Femur (tissue), 1 donor: Measurements from ENCODE around the gene MATN3.

ENCODE experiments used
- DNase-seq: peaks from one replicate; pipeline ENCODE4 v3.0.0-alpha.2; 2017

Gene MATN3

DNA sequence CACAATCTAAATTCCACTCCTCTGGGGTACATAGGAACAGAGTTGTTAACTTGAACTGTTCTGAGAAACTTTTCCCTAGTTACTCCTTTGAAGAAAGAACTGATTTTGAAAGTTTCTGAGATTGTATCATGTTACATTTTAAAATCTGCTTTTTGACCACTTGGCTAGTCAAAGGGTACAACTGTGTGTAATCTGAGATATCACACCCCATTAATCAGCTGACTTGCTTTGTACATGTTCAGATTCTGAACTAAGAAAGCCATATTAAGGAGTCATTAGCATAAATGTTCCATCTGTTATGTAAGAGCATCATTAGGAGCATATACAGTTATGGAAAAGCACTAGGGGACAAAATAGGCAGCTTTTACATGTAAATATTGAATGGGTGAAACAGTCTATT is 18.7 kb downstream of the MATN3 start:
- no peak for DNase-seq

DNA sequence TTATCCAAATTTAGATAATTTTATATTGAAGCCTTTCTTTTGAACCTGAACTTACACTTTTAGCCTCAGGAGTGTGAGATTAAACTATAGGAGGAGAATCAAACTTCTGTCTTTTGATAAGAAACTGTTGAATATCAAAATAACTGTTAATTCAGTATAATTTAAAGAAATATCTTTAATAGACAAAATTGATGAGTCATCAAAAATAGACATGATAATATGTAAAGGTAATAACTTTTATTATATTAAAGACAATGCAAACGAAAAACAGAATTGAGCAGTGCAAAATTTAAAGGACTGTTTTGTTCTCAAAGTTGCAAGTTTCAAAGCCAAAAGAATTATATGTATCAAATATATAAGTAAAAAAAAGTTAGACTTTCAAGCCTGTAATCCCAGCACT is 20.6 kb downstream of the MATN3 start:
- no peak for DNase-seq

DNA sequence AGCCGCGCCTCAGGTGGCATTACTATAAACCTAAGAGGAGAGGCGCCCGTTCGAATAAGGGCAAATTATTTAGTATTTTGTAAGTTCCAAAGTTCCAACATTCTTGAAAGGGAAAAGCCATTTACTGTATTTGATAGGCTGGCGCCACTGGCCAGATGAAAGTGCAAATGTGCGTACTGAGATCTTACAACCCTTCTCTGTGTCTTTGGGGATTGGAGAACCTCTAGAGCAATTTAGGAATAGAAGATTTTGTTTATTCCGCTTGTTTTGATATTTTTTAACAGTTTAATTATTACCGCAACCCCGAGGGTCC is 22.1 kb downstream of the MATN3 start:
- no peak for DNase-seq

DNA sequence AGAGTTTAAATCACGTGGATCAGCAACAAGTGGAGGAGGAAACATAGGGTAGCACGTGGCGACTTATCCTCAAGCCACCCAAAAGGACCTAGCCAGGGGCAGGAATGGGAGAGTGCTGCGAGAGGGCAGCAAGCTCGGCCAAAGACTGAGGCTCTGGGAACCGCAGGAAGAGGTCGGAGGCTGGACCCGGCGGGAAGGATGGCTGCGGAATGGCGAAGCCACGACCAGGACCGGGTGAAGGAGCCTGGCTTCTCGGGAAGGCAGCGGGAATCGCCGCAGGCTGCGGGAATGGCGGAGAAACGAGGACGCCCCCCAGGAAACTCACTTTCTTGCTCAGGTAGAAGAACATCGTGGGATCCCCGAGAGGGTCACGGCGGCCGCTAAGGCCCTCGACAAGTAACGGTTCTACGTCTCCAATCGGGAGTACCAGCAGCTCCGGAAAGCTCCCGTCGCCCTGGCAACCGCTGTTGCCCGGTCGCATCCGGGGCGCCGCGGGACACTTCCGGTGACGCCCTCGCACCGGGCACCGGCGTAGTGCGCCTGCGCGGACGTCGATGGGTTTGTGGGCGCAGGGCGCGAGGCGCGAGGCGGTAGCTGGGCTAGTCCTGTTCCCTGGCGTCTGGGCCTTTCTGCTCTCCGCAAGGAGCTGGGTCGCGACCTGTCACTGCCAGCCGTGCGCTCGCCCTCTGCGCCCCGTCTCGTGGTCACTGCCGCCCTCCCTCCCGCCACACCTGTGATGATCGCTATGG is 22.6 kb downstream of the MATN3 start, which contains the start of gene WDR35:
WDR35 (minus strand) TSS at position 439 of the 749 bp plus-strand sequence; CDS start at position 349, 90 bp downstream.
- DNase-seq: peak; percentile 90

DNA sequence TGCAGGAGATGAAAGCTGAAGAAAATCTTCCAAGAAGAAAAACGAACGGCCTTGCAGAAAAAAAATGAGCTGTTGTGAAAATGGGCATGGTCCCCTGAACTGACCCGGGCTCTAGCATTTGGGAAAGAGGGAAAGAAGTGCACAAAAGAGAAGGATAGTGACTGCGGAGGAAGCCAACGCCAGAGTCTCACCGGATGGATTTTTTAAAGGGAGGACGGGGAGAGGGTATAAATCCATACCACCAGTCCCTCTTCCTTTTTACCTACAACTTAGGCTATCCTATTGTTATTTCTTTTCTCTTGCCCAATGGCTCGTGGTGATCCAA is 23.2 kb downstream of the MATN3 start:
- DNase-seq: no peak

DNA sequence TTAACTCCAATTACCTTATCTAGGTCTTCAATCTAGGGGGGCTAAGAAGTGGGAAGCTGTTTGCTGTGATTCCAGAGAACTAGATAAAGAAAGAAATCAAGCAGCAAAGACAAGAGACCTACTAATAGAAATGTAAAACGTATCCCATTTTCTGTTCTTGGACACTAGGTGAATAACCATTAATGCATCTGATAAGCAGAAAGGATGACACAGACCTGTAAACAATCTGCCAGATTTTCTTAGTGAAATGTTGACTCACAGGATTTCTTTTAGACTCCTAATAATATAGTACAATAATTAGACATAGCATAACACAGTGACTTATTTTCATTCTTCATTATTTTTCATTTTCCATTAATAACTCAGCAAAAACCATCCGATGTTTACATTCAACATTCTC is 23.9 kb downstream of the MATN3 start:
- DNase-seq: no peak

DNA sequence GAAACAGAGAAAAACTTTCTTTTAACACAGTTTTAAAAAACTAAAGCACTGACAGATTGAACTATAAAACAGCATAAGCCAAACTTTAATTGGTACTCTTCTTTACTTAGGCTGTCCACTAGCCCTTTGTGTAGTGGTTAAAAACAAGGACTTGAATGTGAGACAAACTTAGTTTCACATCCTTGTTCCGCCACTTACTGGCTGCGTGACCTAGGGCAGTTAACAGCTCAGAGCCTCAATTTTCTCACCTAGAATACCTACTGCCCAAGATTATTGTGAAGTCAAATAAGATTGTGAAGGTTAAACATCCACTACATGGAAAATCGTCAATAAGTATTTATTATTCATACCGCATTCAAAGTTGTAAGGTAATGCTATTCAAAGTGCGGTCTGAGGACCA is 24.5 kb downstream of the MATN3 start:
- no peak for DNase-seq

DNA sequence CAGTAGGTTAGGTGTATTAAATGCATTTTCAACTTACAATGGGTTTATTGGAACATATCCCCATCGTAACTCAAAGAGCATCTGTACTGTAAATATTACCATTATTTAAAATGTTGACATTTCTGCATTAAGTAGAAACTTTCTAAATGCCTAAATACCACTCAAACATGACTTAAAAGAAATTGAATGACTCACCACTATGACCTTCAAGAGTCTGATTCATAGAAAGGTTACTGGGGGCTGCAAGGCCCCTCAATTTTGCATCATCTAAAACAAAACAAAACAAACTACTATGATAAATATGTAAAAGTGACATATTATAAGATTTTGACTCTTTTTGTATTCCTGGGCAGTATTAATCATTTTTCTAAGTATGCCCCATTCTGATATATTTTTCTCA is 30.2 kb downstream of the MATN3 start:
- DNase-seq: no peak

DNA sequence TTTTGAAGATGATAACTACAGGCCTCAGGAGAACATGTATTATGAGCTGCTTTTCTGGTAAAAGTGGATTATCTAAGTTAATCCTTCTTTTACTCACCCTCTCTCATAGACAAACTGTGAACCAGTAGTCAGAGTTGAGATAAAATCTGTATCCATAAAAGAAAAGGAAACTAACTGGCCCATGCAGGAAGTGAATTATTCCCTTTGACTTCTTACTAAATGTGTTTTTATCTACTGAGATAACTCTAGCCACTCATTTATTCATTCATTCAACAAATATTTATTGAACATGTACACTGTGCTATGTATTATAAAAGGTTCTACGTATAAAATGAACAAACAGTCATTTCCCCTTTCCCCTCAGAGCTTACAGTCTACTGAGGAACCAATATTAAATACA is 32.5 kb downstream of the MATN3 start:
- DNase-seq: no peak

DNA sequence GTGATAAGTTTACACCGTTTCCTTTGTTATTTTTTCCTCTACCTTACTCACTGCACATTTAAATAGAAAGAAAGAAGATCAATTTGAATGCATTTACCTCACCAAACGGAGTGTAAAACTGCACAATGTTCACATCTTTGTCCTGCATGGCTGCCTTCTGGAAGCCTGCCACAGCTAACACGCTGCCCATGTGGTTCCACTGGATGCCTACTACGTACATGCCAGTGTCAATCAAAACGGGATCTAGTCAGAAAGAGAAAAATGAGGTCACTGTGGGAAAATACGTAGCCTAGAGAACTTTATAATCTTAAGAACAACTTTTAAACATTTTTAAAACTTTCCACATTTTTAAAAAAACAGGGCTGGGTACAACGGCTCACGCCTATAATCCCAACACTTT is 39.0 kb downstream of the MATN3 start:
- no peak for DNase-seq

DNA sequence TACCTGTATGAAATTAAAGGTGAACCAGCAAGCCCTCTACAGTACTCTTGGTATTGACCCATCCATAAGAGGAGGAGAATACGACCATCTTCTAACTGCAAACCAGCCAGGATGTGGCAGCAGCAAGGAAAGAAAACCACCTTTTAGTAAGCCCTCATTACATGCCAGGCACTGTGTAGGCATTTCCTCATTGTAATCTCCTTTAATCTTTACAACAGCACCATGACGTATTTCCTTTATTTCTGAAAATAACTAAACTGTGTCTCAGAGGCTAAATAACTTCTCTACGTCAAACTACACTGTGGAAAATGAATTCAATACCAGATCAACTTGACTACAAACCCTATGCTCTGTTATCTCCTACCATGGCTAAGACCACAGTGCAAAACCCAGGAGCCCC is 40.8 kb downstream of the MATN3 start:
- DNase-seq: no peak

DNA sequence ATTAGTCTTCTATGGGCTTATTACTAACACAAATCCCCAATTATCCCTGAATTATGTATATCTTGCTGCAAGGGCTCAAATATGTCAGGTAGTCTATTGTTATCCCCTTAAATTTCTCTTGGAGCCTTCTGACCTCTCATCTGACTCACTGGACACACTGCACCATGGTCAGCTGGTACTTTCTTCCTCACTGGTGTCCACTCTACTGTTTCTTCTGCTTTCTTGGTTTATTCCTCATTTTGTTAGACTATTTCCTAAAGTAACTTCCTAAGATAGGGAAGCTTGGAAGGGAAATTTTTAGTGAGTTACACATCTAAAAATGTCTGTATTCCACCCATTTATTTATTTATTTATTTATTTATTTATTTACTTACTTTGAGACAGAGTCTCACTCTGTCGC is 49.1 kb downstream of the MATN3 start:
- no peak for DNase-seq

DNA sequence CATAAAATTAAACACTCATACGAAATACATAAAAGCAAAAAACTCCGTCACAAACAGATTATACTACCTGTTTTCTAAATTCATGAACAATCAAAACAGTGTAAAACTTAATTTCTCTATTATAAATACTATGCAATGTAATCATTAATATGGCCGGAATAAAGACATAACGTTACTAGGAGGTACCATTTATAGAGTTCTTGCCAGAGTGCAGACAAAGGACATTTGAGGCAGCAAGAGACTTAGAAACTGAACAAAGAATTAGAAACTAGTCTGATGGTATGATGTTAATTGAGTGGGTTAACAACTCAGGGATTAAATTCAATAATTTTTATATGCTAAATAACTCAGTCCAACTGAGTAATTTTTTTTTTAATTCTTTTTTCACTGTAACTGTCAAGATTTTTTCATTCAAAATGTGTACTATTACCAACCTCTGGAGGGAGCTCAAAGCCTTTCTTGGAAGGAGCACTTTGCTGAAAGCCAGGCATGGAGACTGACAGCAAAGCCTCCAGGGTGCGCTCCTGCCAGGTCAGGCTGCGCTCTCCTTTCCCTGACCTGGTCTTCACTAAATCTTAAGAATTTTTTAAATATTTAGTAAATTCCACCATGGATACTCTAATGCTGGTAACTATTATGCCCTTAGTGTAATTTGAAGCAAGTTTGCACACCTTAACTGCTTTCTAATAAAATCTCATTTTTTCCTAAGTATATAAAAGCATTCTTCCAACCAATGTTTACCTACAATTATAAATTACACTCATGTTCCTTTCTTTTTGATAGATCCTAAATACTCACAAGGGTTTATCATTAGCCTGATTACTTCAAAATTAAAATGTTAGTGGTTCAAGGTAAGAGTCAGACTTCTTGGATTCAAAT is 56.7 kb downstream of the MATN3 start:
- DNase-seq: peak; percentile 64

DNA sequence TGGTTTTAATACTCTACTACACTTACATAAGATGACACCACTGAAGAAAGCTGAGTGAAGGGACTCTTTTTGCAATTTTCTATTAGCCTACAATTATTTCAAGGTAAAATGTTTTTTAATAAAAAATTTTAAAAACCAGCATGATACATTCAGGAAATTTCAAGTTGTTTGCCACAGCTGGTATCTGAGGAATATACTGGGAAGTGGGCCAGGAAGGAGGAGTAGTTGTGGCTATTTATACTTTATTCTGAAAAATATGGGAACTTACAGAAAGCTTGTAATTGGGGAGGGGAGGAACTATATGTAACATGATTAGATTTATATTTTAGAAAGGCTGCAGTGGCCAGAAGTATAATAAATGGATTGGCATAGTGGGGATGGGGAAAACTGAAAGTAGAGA is 63.4 kb downstream of the MATN3 start:
- peak; percentile 36 for DNase-seq

DNA sequence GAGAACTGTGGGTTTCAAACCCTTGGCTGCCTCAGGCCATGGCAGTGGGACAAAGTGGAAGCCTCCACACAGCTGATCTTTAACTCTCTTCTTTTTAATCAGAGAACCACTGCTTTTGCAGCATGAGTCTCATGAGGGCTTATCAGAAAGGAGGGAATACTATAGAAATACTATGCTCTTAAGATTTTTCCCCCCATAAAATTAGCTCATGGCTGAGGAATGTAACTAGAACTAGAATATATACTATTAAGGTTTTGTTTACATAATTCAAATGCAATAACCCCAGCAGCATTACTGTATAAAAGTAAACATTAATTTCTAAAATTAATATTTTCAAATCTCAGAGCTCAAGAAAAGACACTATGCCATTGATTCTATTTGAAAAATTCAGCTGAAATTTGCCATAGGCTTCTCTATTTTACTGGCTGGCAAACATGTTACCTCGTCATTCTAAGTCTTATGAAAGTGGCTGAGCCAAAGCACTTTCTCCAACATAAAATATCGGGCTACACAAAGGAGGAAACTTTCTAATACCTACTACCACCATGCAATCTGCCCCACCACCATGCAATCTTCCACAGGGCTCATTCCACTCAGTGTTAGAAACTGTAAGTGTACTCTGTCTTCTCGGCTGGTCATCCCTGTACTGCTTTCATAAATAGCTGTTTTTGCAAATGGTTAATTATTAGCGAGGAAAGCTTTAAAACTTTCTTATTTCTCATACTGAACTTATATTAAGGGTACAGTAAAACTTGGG is 65.1 kb downstream of the MATN3 start:
- no peak for DNase-seq

DNA sequence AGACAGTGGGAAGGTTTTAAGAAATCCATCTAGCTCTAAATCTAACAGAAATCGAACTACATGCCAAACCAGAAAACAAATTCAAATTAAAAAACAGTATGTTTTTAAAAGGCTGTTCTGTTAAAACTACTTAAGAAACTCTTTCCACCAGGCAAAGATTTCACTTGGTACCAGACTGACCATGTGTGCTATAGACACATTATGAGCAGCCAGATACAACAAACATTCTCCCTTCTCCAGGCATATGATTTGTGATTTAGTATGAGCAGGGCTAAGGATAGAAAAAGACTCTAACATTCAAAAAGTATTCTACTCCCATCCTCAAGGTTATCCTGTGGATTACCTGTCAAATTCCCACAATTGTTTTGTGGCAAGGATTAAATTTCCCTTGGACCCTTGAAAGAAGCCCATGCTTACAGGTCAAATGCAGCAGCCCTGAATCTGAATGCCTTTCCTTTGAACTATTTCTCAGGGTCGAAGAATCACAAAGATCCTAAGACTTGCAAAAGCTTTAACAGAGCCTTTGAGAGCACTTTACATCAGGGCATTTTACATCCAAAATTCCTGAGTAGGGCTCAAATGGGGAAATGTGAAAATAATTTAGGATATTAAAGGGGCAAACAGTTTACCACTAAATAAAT is 68.1 kb downstream of the MATN3 start:
- no peak for DNase-seq

DNA sequence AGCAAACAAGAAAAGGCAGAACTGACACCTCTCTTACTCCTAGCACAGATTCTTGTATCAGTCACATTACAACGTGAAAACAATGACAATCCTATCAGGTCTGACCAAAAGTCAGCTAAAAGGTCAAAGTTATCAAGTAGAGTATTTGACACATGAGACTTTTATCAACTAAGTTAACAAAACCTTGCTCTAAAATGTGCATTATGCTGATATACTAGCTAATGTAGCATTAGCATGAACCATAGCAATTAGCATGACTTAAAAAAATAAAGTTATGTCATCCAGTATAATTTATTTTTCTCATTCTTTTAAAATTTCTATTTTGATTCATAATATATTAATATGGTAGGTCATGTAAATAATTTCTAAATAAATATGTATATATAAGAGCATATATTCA is 69.3 kb downstream of the MATN3 start:
- DNase-seq: no peak

DNA sequence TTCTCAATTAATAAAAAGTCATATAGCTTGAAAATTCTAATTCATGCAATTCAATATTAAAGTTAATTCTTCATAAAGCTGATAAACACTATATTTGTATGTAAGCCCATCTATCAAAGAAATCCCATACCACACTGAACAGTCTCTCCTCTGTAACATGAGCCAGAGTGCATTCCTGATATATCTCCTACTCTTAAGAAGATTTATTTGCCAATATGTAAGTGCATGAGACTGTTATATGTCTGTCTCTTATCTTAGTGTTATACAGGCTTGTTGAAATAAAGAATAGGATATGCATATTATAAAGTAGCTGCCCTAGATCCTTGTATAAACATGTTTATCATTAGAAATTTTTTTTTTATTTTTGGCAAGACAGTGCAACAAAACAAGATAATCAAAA is 70.3 kb downstream of the MATN3 start:
- DNase-seq: no peak
